Suprapubic skin (tissue), 3 donors: Measurements from ENCODE around the gene IRX1.

Experiments used
- POLR2A ChIP-seq, 2 donors: fragments of 450-650 bp; IDR thresholded peaks; one replicate each; pipeline ENCODE4 v1.6.1; 2017; ENCODE audit warnings: antibody characterized with exemption in 2 of 2, mild to moderate bottlenecking in 2 of 2, moderate library complexity in 2 of 2
- TF ChIP-seq, protein P1 (sequence below), 2 donors: fragments of 200-600 bp in 1 of 2; fragments of 450-650 bp in 1 of 2; sonication (generic) in 1 of 2; IDR thresholded peaks; one replicate each; pipeline ENCODE4 v1.5.1; 2016 to 2019; ENCODE audit warnings: antibody characterized with exemption in 2 of 2, mild to moderate bottlenecking in 1 of 2, moderate library complexity in 1 of 2

DNA sequence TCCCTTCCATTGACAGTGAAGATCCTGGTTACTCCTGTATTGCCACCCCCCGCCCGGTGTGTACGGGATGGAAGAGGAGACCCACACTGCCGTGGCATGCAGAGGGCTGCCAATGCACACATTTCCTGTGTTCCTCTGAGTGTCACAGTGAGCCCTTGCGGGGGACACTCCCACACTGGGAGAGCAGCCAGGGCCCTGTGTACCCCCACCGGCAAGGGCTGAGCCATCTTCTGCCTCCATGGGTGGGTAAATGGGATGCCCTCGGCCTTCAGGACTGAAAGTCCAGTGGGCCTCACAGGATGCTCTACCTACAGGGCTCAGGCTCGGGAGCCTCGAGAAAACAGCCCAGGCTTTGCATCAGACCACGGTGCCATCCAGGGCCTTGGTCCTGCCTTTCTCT lies 18.1 kb downstream of the IRX1 start:
- TF ChIP-seq, protein P1, sequence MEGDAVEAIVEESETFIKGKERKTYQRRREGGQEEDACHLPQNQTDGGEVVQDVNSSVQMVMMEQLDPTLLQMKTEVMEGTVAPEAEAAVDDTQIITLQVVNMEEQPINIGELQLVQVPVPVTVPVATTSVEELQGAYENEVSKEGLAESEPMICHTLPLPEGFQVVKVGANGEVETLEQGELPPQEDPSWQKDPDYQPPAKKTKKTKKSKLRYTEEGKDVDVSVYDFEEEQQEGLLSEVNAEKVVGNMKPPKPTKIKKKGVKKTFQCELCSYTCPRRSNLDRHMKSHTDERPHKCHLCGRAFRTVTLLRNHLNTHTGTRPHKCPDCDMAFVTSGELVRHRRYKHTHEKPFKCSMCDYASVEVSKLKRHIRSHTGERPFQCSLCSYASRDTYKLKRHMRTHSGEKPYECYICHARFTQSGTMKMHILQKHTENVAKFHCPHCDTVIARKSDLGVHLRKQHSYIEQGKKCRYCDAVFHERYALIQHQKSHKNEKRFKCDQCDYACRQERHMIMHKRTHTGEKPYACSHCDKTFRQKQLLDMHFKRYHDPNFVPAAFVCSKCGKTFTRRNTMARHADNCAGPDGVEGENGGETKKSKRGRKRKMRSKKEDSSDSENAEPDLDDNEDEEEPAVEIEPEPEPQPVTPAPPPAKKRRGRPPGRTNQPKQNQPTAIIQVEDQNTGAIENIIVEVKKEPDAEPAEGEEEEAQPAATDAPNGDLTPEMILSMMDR (IDR thresholded peaks at IDR 0.05), result no peak
- no peak for TF ChIP-seq POLR2A (IDR thresholded peaks at IDR 0.05)
